A549 (cell line): Measurements from ENCODE around the gene GNA12. TPM values are rescaled to one million over a fixed set of nuclear protein-coding genes. Genes with fewer than 3 reads are reported as not detected.

Experiments
- ATAC-seq, 2 experiments: fragments of 200-7000 bp in 1 of 2; fragments of >200 bp in 1 of 2; cut with Nextera tagmentation in 1 of 2; cut with Tn5 transposase in 1 of 2; 3 replicates each; pipeline versions ENCODE4 v1.8.0 to v1.9.1; 2018 to 2020; ENCODE audit warnings: mild to moderate bottlenecking in 1 of 2, moderate library complexity in 1 of 2
- CTCF ChIA-PET: fragments of 300-600 bp; sonication (Branson Sonifier 250); formaldehyde crosslinking; extraction: SDS; loops from one replicate; lab custom pipeline; 2021; ENCODE audit warnings: antibody characterized with exemption, inconsistent platforms; lab: Yijun Ruan, JAX
- POLR2A ChIA-PET: fragments of 350-600 bp; formaldehyde crosslinking; extraction: SDS; loops from one replicate; lab custom pipeline; 2021; ENCODE audit warnings: antibody characterized with exemption, inconsistent platforms; lab: Yijun Ruan, JAX
- DNase-seq, 2 experiments: peaks; one replicate each; pipeline versions ENCODE4 v3.0.0 to v3.0.0-alpha.2; 2011 to 2016; ENCODE audit warnings: low read depth in 1 of 2, low spot score in 1 of 2
- FAIRE-seq: peaks from 2 replicates; lab custom pipeline; 2011; peaks lifted over from hg19 to GRCh38; lab: Jason Lieb, UNC
- H3K27ac ChIP-seq, 2 experiments: fragments of >200 bp; sonication (Bioruptor Twin); formaldehyde crosslinking; 3 replicates each; pipeline ENCODE4 v1.5.1; 2016 to 2017
- H3K4me1 ChIP-seq: fragments of >200 bp; sonication (Bioruptor Twin); formaldehyde crosslinking; 3 replicates; pipeline ENCODE4 v1.6.1; 2016
- H3K4me2 ChIP-seq: fragments of >200 bp; sonication (Bioruptor Twin); formaldehyde crosslinking; 3 replicates; pipeline ENCODE4 v1.6.1; 2016
- H3K4me3 ChIP-seq: fragments of >200 bp; sonication (Bioruptor Twin); formaldehyde crosslinking; 3 replicates; pipeline ENCODE4 v1.5.1; 2016
- H3K9me3 ChIP-seq: fragments of >200 bp; sonication (Bioruptor Twin); formaldehyde crosslinking; 3 replicates; pipeline ENCODE4 v1.6.1; 2016
- BHLHE40 ChIP-seq: IDR thresholded peaks from 2 replicates; pipeline ENCODE4 v1.6.1; 2012; ENCODE audit warnings: low read depth, low read length, inconsistent platforms
- CBX8 ChIP-seq: fragments of 200-600 bp; sonication (generic); IDR thresholded peaks from 2 replicates; pipeline ENCODE4 v1.6.1; 2016
- CEBPB ChIP-seq, 2 experiments: fragments of >200 bp in 1 of 2; sonication (Bioruptor Twin) in 1 of 2; formaldehyde crosslinking in 1 of 2; IDR thresholded peaks; 2 replicates each; pipeline ENCODE4 v1.6.1; 2012 to 2016
- CHD4 ChIP-seq: fragments of 200-600 bp; sonication (generic); IDR thresholded peaks from 2 replicates; pipeline ENCODE4 v1.6.1; 2016; ENCODE audit warnings: antibody characterized with exemption, mild to moderate bottlenecking, borderline replicate concordance
- CTCF ChIP-seq: fragments of >200 bp; sonication (Bioruptor Twin); formaldehyde crosslinking; IDR thresholded peaks from 3 replicates; pipeline ENCODE4 v1.5.1; 2016
- EHF ChIP-seq: fragments of 250-450 bp; sonication (Bioruptor Pico); IDR thresholded peaks from 2 replicates; pipeline ENCODE4 v1.5.0; 2020; ENCODE audit warnings: mild to moderate bottlenecking
- EP300 ChIP-seq, 2 experiments: fragments of >200 bp; sonication (Bioruptor Twin); formaldehyde crosslinking; IDR thresholded peaks; 2 replicates in 1 of 2; 3 replicates in 1 of 2; pipeline ENCODE4 v1.6.1; 2016 to 2017
- FOSB ChIP-seq: fragments of 250-450 bp; sonication (Bioruptor Pico); IDR thresholded peaks from 2 replicates; pipeline ENCODE4 v1.5.0; 2020; ENCODE audit warnings: mild to moderate bottlenecking, moderate library complexity
- HOXB13 ChIP-seq: fragments of 250-450 bp; sonication (Bioruptor Pico); IDR thresholded peaks from 2 replicates; pipeline ENCODE4 v1.5.0; 2020; ENCODE audit warnings: low read depth, mild to moderate bottlenecking, moderate library complexity
- HOXB5 ChIP-seq: fragments of 250-450 bp; sonication (Bioruptor Pico); IDR thresholded peaks from 2 replicates; pipeline ENCODE4 v1.5.0; 2020; ENCODE audit warnings: mild to moderate bottlenecking, moderate library complexity
- JUNB ChIP-seq: fragments of >200 bp; sonication (Bioruptor Twin); formaldehyde crosslinking; IDR thresholded peaks from 2 replicates; pipeline ENCODE4 v1.6.1; 2016
- KDM1A ChIP-seq: fragments of 200-600 bp; sonication (generic); IDR thresholded peaks from 2 replicates; pipeline ENCODE4 v1.6.1; 2016; ENCODE audit warnings: low read depth, mild to moderate bottlenecking
- MAFK ChIP-seq: fragments of 450-650 bp; IDR thresholded peaks from 2 replicates; pipeline ENCODE4 v1.6.1; 2014; ENCODE audit not compliant: partially characterized antibody
- MYC ChIP-seq: IDR thresholded peaks from 2 replicates; pipeline ENCODE4 v1.6.1; 2012; ENCODE audit warnings: mild to moderate bottlenecking, inconsistent platforms, low read length, improper control_type of control experiment, borderline replicate concordance
- POLR2A ChIP-seq: IDR thresholded peaks from 2 replicates; pipeline ENCODE4 v1.6.1; 2012; ENCODE audit warnings: mild to moderate bottlenecking, low read length
- POLR2AphosphoS2 ChIP-seq: conservative IDR thresholded peaks from 2 replicates; pipeline ENCODE4 v1.6.1; 2012; ENCODE audit warnings: low read length, improper control_type of control experiment, inconsistent platforms
- RAD21 ChIP-seq, 2 experiments: fragments of >200 bp in 1 of 2; sonication (Bioruptor Twin) in 1 of 2; formaldehyde crosslinking in 1 of 2; IDR thresholded peaks in 1 of 2; conservative IDR thresholded peaks in 1 of 2; 2 replicates in 1 of 2; 3 replicates in 1 of 2; pipeline ENCODE4 v1.6.1; 2012 to 2018; ENCODE audit warnings: inconsistent platforms in 1 of 2
- RARB ChIP-seq: fragments of 250-450 bp; sonication (Bioruptor Pico); IDR thresholded peaks from 2 replicates; pipeline ENCODE4 v1.8.0; 2021; ENCODE audit warnings: mild to moderate bottlenecking, moderate library complexity
- RNF2 ChIP-seq: fragments of 200-600 bp; sonication (generic); IDR thresholded peaks from 2 replicates; pipeline ENCODE4 v1.6.1; 2016; ENCODE audit warnings: low read depth, mild to moderate bottlenecking, antibody characterized with exemption, moderate library complexity, borderline replicate concordance
- SMC3 ChIP-seq: fragments of >200 bp; sonication (Bioruptor Twin); formaldehyde crosslinking; IDR thresholded peaks from 3 replicates; pipeline ENCODE4 v1.6.1; 2018; ENCODE audit warnings: inconsistent platforms
- SREBF2 ChIP-seq: fragments of 450-650 bp; IDR thresholded peaks from 2 replicates; pipeline ENCODE4 v1.6.1; 2014; ENCODE audit warnings: mild to moderate bottlenecking, moderate library complexity
- TP53 ChIP-seq: fragments of 250-450 bp; sonication (Bioruptor Pico); IDR thresholded peaks from 2 replicates; pipeline ENCODE4 v1.5.0; 2021; ENCODE audit warnings: mild to moderate bottlenecking, moderate library complexity
- ZC3H11A ChIP-seq: fragments of 450-650 bp; IDR thresholded peaks from 2 replicates; pipeline ENCODE4 v1.6.1; 2014; ENCODE audit warnings: antibody characterized with exemption, mild to moderate bottlenecking
- ZFP36 ChIP-seq: fragments of 450-650 bp; IDR thresholded peaks from 2 replicates; pipeline ENCODE4 v1.6.1; 2014; ENCODE audit warnings: borderline replicate concordance; ENCODE audit not compliant: partially characterized antibody
- WGBS: methylation state at CpG from one replicate; pipeline ENCODE4 v1.1.6; 2017; ENCODE audit errors: missing lambda C conversion rate; 5-methylcytosine and 5-hydroxymethylcytosine counted together
- polyA plus RNA-seq, 4 experiments: library from polyadenylated mRNA; depleted of rRNA in 3 of 4; stranded (reverse); fragments of >200 nt; fragmentation: RNase III in 1 of 4; extraction: RNeasy Plus Mini Kit Qiagen cat#74134 plus additional on column Dnase treatment in 1 of 4; gene quantifications; 2 replicates in 3 of 4; 3 replicates in 1 of 4; pipeline ENCODE4 v1.2.3, GENCODE V29; 2011 to 2017
- TF ChIP-seq, protein P1 (sequence below): fragments of 450-650 bp; IDR thresholded peaks from 2 replicates; pipeline ENCODE4 v1.6.1; 2014; ENCODE audit warnings: antibody characterized with exemption
- TF ChIP-seq, protein P2 (sequence below): fragments of 250-450 bp; sonication (Bioruptor Pico); IDR thresholded peaks from 2 replicates; pipeline ENCODE4 v1.5.0; 2020; ENCODE audit warnings: low read depth, mild to moderate bottlenecking, moderate library complexity
- TF ChIP-seq, protein P3 (sequence below): fragments of 250-450 bp; sonication (Bioruptor Pico); IDR thresholded peaks from 2 replicates; pipeline ENCODE4 v1.5.0; 2021; ENCODE audit warnings: mild to moderate bottlenecking, moderate library complexity, borderline replicate concordance
- TF ChIP-seq, protein P4 (sequence below): fragments of 200-600 bp; sonication (generic); IDR thresholded peaks from 2 replicates; pipeline ENCODE4 v1.6.1; 2016; ENCODE audit warnings: antibody characterized with exemption, mild to moderate bottlenecking, moderate library complexity

The GNA12 gene
- polyA plus RNA-seq, 2 of the 4 experiments (the other 2 are of a cell fraction), result 33.0 to 43.7 TPM

GRCh38 chr7:2866601-2867000 is 22.5 kb upstream of the GNA12 start:
- TF ChIP-seq, protein P1, sequence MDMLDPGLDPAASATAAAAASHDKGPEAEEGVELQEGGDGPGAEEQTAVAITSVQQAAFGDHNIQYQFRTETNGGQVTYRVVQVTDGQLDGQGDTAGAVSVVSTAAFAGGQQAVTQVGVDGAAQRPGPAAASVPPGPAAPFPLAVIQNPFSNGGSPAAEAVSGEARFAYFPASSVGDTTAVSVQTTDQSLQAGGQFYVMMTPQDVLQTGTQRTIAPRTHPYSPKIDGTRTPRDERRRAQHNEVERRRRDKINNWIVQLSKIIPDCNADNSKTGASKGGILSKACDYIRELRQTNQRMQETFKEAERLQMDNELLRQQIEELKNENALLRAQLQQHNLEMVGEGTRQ, result no peak
- no peak for TF ChIP-seq ZC3H11A
- TF ChIP-seq TP53 (CRISPR knock-in tag), result no peak
- TF ChIP-seq MYC, result no peak
- TF ChIP-seq FOSB (CRISPR knock-in tag), result no peak
- no peak for TF ChIP-seq ZFP36
- no peak for TF ChIP-seq POLR2A
- TF ChIP-seq RARB (CRISPR knock-in tag), result no peak
- TF ChIP-seq, protein P2, sequence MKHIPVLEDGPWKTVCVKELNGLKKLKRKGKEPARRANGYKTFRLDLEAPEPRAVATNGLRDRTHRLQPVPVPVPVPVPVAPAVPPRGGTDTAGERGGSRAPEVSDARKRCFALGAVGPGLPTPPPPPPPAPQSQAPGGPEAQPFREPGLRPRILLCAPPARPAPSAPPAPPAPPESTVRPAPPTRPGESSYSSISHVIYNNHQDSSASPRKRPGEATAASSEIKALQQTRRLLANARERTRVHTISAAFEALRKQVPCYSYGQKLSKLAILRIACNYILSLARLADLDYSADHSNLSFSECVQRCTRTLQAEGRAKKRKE (CRISPR knock-in tag), result no peak
- TF ChIP-seq HOXB13 (CRISPR knock-in tag), result no peak
- TF ChIP-seq, protein P3, sequence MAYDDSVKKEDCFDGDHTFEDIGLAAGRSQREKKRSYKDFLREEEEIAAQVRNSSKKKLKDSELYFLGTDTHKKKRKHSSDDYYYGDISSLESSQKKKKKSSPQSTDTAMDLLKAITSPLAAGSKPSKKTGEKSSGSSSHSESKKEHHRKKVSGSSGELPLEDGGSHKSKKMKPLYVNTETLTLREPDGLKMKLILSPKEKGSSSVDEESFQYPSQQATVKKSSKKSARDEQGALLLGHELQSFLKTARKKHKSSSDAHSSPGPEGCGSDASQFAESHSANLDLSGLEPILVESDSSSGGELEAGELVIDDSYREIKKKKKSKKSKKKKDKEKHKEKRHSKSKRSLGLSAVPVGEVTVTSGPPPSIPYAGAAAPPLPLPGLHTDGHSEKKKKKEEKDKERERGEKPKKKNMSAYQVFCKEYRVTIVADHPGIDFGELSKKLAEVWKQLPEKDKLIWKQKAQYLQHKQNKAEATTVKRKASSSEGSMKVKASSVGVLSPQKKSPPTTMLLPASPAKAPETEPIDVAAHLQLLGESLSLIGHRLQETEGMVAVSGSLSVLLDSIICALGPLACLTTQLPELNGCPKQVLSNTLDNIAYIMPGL (CRISPR knock-in tag), result no peak
- no peak for TF ChIP-seq HOXB5
- no peak for TF ChIP-seq CEBPB (IDR thresholded peaks at IDR 0.05)
- peaks cover 13% of the 10 kb centered on the region for H3K4me1 ChIP-seq
- WGBS, result 19% methylated on average over 2 of the region's 3 CpGs
- POLR2A ChIA-PET, result no interaction called here
- no peak for DNase-seq
- FAIRE-seq, result no peak
- CTCF ChIA-PET, result interaction anchor here (0.6 to 4.7 kb wide), 13 partner anchors 10 to 1828 kb away, joined by 3 to 50 read pairs (median 13); partner anchors contain the start of gene SDK1
- H3K9me3 ChIP-seq, result no peaks in the 10 kb centered on the region
- ATAC-seq, result no peak
- H3K4me3 ChIP-seq, result no peak overlapping the region
- H3K27ac ChIP-seq, result no peak overlapping the region
- H3K4me2 ChIP-seq, result no peak overlapping the region

- ChIA-PET CTCF (interaction anchor here (0.5 to 4.7 kb wide), 64 partner anchors 10 to 1859 kb away, joined by 3 to 50 read pairs (median 4); partner anchors contain the start of gene SDK1), POLR2A (interaction anchor here (1.5 kb wide), 1 partner anchor 9 kb away, joined by 3 read pairs; no protein-coding TSS in a partner anchor)
- Histone ChIP-seq H3K4me1 (peaks cover 13% of the 10 kb centered on the region), H3K9me3 (no peaks in the 10 kb centered on the region), H3K27ac (0 out of 6 replicates have a peak overlapping the region, but pooled peaks of 1 of the 2 experiments have one; percentile 2), H3K4me2 (no peak overlapping the region), H3K4me3 (no peak overlapping the region)
- DNase-seq, result peak; percentile 69 to 78
- peak; percentile 69 to 77; a peak in 5 of 6 replicates for ATAC-seq
- 43% methylated on average over 16 of the region's 17 CpGs for WGBS
- FAIRE-seq, result no peak
- TF ChIP-seq RNF2, result no peak
- no peak for TF ChIP-seq SREBF2
- no peak for TF ChIP-seq MAFK
- TF ChIP-seq CTCF, result peak; percentile 92
- peak; percentile 90 to 91 for TF ChIP-seq RAD21 (conservative IDR thresholded peaks at IDR 0.05 in 1 of 2, IDR thresholded peaks at IDR 0.05 in 1 of 2)
- TF ChIP-seq MYC, result no peak
- no peak for TF ChIP-seq RARB (CRISPR knock-in tag)
- no peak for TF ChIP-seq KDM1A
- no peak for TF ChIP-seq POLR2AphosphoS2
- no peak for TF ChIP-seq EHF (CRISPR knock-in tag)
- TF ChIP-seq BHLHE40, result no peak
- TF ChIP-seq CBX8, result no peak
- TF ChIP-seq CHD4, result no peak
- TF ChIP-seq, protein P4, sequence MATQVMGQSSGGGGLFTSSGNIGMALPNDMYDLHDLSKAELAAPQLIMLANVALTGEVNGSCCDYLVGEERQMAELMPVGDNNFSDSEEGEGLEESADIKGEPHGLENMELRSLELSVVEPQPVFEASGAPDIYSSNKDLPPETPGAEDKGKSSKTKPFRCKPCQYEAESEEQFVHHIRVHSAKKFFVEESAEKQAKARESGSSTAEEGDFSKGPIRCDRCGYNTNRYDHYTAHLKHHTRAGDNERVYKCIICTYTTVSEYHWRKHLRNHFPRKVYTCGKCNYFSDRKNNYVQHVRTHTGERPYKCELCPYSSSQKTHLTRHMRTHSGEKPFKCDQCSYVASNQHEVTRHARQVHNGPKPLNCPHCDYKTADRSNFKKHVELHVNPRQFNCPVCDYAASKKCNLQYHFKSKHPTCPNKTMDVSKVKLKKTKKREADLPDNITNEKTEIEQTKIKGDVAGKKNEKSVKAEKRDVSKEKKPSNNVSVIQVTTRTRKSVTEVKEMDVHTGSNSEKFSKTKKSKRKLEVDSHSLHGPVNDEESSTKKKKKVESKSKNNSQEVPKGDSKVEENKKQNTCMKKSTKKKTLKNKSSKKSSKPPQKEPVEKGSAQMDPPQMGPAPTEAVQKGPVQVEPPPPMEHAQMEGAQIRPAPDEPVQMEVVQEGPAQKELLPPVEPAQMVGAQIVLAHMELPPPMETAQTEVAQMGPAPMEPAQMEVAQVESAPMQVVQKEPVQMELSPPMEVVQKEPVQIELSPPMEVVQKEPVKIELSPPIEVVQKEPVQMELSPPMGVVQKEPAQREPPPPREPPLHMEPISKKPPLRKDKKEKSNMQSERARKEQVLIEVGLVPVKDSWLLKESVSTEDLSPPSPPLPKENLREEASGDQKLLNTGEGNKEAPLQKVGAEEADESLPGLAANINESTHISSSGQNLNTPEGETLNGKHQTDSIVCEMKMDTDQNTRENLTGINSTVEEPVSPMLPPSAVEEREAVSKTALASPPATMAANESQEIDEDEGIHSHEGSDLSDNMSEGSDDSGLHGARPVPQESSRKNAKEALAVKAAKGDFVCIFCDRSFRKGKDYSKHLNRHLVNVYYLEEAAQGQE, result no peak
- no peak for TF ChIP-seq EP300 (IDR thresholded peaks at IDR 0.05)
- TF ChIP-seq JUNB, result no peak
- peak; percentile 81 for TF ChIP-seq SMC3
These were observed 21.0 kb upstream of the GNA12 start for GRCh38 chr7:2864999-2865670.
